DLD1 (cell line): ENCODE data around the gene PEF1.

Source experiments
- in situ Hi-C: cut with HindIII; loops from 2 replicates; pipeline ENCODE4 v1.10.0; 2017; ENCODE audit warnings: low sequenced_read_pairs

Gene PEF1

GRCh38 chr1:31655756-31656155 is 11.1 kb upstream of the PEF1 start:
- in situ Hi-C loops, result loop anchor here (10.0 kb wide), 1 partner anchor 59 kb away; no protein-coding TSS in a partner anchor

- in situ Hi-C loops, result loop anchor here (10.0 kb wide), 1 partner anchor 60 kb away; no protein-coding TSS in a partner anchor
Observed at GRCh38 chr1:31655104-31655503, 10.4 kb upstream of the PEF1 start.

- in situ Hi-C loops, result loop anchor here (10.0 kb wide), 1 partner anchor 60 kb away; no protein-coding TSS in a partner anchor
Observed at GRCh38 chr1:31654474-31654776, 9.7 kb upstream of the PEF1 start.

- in situ Hi-C loops, result loop anchor here (10.0 kb wide), 1 partner anchor 61 kb away; no protein-coding TSS in a partner anchor
Observed at GRCh38 chr1:31653717-31654473, 9.2 kb upstream of the PEF1 start.

- in situ Hi-C loops, result loop anchor here (10.0 kb wide), 1 partner anchor 62 kb away; no protein-coding TSS in a partner anchor
Observed at GRCh38 chr1:31652891-31653499, 8.3 kb upstream of the PEF1 start.

- in situ Hi-C loops, result loop anchor here (10.0 kb wide), 1 partner anchor 63 kb away; no protein-coding TSS in a partner anchor
Observed at GRCh38 chr1:31651766-31652165, 7.1 kb upstream of the PEF1 start.

- in situ Hi-C loops, result loop anchor here (10.0 kb wide), 1 partner anchor 64 kb away; no protein-coding TSS in a partner anchor
Observed at GRCh38 chr1:31651089-31651420, 6.4 kb upstream of the PEF1 start.

GRCh38 chr1:31650161-31651088 is 5.7 kb upstream of the PEF1 start:
- in situ Hi-C loops, result loop anchor here (10.0 kb wide), 1 partner anchor 64 kb away; no protein-coding TSS in a partner anchor

- in situ Hi-C loops, result no loop called here
Observed at GRCh38 chr1:31648641-31649357, 4.1 kb upstream of the PEF1 start.

GRCh38 chr1:31648190-31648589 is 3.5 kb upstream of the PEF1 start:
- in situ Hi-C loops, result no loop called here

- in situ Hi-C loops, result no loop called here
Observed at GRCh38 chr1:31647106-31647505, 2.4 kb upstream of the PEF1 start.

GRCh38 chr1:31646259-31646960 is 1.7 kb upstream of the PEF1 start:
- in situ Hi-C loops, result no loop called here

- in situ Hi-C loops, result no loop called here
Observed at GRCh38 chr1:31645274-31645568, 545 bp upstream of the PEF1 start.

GRCh38 chr1:31643976-31644559 is 608 bp downstream of the PEF1 start:
- in situ Hi-C loops, result no loop called here

- in situ Hi-C loops, result no loop called here
Observed at GRCh38 chr1:31642897-31643296, 1.8 kb downstream of the PEF1 start.

GRCh38 chr1:31642366-31642765 is 2.3 kb downstream of the PEF1 start:
- in situ Hi-C loops, result no loop called here

GRCh38 chr1:31640964-31641363 is 3.7 kb downstream of the PEF1 start:
- in situ Hi-C loops, result no loop called here

GRCh38 chr1:31640179-31640578 is 4.5 kb downstream of the PEF1 start:
- in situ Hi-C loops, result no loop called here

- in situ Hi-C loops, result loop anchor here (10.0 kb wide), 1 partner anchor 445 kb away; no protein-coding TSS in a partner anchor
Observed at GRCh38 chr1:31639543-31639942, 5.1 kb downstream of the PEF1 start.
